ENCODE measurements around the gene TXNRD3.

TXNRD3 gene

GRCh38 chr3:126654571-126655383 is at the start of gene TXNRD3:
Gene TXNRD3 (minus strand): TSS chr3:126655124.
- DNase-seq (ENCODE audit: low read depth): peak; percentile 66

DNA sequence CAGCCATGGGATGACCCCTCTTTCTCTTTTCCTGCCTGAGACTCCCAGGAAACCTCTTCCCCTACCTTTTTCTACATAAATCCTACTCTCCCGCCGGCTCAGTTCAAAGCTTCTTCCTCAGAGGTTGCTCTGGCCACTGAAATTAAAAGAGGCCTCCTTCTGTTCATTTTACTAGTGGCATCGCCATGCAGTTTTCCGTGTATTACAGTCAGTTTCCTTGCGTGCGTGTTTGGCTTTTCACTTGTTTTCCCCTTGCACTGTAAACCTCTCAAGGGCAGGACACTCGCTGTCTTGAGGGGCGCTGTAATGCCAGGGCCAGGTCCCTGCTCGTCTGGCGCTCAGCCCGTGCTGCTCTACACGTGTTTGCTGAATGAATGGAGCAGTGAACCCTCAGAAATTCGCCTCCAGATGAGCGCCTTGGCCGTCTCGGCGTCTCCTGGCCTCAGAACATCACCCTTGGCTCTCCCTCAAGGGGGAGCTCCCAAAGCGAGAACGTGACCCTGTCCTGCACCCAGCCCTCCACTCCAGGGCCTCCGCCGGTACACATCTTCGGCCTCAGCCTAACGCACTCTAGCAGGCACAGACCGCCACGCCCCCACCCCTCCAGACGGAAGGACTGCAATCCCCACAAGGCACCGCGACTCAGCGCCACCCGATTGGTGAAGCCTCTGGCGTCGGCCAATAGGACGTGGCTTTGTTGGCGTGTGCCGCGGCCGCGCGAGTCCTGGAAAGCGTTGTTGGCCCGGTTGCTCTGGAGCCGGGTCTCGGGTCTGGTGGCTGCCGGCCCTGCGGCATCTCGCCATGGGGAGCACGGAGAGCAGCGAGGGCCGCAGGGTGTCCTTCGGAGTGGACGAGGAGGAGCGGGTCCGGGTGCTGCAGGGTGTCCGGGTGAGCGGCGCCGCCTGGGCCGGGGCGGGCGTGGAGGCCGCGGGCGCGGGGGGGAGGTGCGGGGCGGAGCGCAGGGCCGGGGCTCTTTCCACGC is 48.9 kb upstream of the TXNRD3 start, which contains the start of gene CHCHD6:
CHCHD6 (plus strand) TSS at position 729 of the 982 bp plus-strand sequence; CDS start at position 802, 73 bp downstream.
- DNase-seq (ENCODE audit: low read depth): peak; percentile 94

GRCh38 chr3:126699011-126699410 is 44.1 kb upstream of the TXNRD3 start:
- no peak for DNase-seq (ENCODE audit: low read depth)

- DNase-seq (ENCODE audit: low read depth): no peak
Observed at GRCh38 chr3:126696701-126697267, 41.9 kb upstream of the TXNRD3 start.

DNA sequence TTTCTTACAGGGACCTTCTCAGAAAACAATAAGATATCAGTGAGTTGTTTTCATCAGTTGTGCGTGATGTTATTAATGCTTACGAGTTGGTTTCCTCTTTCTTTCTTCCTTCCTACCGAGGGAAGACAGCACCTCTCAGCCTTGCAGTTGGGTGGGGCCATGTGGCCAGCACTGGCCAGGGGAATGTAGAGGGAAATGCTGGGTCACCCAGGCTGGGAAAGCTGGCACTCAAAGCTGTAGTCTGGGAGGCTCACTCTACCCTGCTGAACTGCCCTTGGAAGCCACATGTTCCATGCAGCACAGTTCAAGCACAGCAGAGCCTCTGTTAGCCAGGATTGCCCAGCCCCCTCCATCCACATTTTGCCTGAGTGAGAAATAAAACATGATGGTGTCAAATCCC is 39.0 kb upstream of the TXNRD3 start:
- DNase-seq (ENCODE audit: low read depth): no peak

- DNase-seq (ENCODE audit: low read depth): no peak
Observed at GRCh38 chr3:126692858-126693257, 37.9 kb upstream of the TXNRD3 start.

- DNase-seq (ENCODE audit: low read depth): no peak
Observed at GRCh38 chr3:126691765-126692164, 36.8 kb upstream of the TXNRD3 start.

DNA sequence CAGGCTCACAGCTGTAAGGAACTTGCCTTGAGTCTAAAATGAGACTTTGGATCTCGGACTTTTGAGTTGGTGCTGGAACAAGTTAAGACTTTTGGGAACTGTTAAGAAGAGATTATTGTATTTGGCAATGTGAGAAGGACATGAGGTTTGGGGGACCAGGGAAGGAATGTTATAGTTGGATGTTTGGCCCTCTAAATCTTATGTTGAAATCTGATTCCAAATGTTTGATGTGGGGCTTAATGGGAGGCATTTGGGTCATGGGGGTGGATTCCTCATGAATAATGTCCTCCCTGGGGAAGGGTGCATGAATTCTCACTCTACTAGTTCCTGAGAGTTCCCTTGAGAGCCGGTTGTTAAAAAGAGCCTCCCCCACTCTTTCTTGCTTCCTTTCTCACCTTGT is 30.6 kb upstream of the TXNRD3 start:
- no peak for DNase-seq (ENCODE audit: low read depth)

- DNase-seq (ENCODE audit: low read depth): no peak
Observed at GRCh38 chr3:126685021-126685420, 30.1 kb upstream of the TXNRD3 start.

GRCh38 chr3:126684218-126684751 is 29.4 kb upstream of the TXNRD3 start:
- DNase-seq (ENCODE audit: low read depth): no peak

DNA sequence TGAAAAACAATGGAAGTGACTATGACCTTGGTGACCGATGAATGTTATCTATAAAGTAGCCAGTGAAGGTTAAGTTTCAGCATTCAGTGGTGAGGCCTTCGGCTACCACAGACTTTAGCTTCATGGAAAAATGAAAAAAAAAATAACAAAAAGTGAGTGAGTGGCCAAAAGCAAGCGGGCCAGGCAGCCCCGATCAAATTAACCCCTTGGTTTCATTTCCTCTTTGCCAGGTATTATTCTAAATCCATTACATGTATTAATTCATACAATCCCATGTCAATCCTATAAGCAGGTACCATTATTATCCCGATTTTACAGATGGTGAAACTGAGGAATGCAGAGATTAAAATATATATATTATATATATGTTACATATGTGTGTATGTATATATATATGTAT is 28.1 kb upstream of the TXNRD3 start:
- no peak for DNase-seq (ENCODE audit: low read depth)

DNA sequence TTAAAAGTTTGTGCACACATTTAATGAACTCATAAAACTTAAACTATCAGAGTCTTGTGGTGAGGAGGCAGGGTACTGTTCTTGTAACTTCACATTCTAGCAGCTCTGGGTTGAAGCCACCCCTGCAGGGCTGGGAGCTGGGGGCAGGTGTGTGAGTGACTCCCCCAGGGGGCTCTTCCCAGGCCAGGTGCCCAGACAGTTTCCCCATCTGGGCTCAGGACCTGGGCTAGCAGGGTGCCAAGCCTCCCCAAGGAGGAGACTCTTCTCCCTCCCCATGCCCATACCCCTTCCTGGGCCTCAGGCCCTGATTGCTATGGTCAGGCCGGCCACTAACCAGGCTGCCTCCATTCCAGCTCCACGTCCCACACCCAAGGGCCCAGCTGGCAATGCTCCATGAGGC is 27.1 kb upstream of the TXNRD3 start:
- DNase-seq (ENCODE audit: low read depth): no peak

DNA sequence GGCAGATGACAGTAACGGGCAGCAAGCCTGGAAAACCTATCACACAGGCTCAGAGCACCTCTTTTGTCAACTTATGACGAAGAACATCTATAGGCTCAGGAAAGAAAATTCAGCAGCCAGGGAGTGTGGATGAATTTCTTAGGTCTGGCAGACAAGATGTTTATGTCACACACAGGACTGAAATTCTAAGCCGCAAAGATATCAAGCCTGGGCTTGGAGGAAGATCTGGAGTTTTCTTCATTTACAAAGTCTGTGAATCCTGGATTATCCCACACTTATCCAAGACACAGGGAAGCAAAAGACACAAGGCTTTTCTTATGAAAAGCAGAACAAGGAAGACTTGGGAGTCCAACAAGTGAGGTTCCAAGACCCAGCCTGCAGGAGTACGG is 25.7 kb upstream of the TXNRD3 start:
- DNase-seq (ENCODE audit: low read depth): no peak

DNA sequence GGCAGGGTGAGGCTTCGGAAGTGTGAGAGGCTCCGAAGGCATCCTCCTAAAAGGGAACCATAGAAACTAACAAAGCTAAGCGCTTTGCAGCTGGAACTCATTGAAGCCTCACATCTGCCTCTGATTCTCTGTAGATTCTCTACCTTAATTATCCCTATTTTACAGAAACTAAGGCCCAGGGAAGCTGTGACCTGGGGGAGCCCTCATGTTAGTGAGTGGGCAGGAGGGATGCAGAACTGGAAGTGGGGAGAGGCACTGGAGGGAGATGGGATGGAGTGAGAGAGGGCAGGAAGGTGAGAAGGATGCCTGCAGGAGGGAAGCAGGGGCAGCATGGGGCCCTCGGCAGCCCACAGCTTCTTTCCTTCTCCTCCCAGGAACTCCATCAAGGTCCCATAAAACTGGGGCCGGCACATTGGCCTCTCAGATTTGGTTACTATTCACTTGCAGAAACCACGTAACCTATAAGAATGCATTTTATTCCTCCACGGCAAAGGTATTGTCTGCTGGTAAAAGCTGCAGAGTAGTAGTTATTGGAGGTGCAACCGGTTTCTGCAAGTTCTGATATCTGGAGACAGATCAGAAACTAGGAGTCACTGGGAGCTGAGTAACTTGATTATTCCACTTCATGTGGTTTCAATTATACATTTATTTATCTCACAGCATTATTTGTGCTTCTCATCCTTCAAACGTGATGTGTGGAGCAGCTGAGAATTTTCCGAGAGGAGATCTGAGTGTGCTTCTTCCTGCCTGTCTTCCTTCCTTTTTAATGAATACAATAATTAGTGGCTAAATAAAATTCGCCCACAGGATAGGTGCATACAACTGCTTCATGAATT is 25.1 kb upstream of the TXNRD3 start:
- DNase-seq (ENCODE audit: low read depth): no peak

DNA sequence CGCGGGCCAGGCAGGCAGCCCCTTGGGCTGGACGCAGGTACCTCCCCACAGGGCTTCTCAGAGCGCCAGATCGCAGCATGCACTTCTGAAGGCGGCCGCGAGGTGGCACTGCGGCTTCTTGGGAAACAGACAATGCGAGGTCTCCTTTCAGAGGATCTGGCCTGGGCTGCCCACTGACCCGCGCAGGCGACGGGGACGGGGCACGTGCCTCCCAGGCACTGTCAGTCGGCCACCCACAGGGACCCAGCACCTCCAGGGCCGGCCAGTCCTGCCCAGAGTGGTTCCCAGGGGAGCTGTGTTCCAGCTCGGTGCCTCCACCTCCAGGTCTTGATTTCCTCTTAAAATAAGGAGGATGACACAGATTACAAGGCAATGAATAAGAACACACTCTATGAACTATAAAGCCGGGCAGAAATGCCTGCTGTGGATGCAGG is 24.4 kb upstream of the TXNRD3 start:
- DNase-seq (ENCODE audit: low read depth): peak; percentile 73

DNA sequence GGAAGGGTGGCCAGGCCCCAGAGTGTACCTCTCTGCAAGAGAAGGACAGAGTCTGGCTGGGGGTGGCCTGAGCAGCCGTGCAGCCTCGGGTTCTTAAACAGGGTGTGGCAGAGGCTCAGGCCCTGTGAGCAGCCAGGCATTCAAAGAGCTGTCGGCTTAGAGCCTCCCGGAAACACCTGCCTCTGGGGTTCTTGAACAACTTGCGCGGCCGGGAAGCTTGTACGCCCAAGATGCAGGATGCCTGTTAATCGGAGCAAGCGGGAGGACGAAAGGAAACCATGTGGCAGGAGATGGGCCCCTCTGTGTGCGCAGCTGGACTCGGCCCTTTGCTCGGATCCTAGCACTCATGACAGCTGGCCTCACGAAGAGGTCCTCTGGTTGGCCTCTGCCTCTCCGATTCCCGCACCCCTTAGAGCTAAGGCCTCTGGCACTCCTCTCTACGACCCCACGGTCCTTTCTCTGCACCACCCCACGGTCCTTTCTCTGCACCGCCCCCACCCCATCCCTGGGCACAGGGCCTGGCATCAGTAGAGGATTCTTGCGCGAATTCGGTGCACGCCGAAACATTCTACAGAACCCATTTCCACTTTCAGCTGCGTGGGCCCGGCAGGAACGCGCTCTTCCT is 23.9 kb upstream of the TXNRD3 start:
- DNase-seq (ENCODE audit: low read depth): no peak

DNA sequence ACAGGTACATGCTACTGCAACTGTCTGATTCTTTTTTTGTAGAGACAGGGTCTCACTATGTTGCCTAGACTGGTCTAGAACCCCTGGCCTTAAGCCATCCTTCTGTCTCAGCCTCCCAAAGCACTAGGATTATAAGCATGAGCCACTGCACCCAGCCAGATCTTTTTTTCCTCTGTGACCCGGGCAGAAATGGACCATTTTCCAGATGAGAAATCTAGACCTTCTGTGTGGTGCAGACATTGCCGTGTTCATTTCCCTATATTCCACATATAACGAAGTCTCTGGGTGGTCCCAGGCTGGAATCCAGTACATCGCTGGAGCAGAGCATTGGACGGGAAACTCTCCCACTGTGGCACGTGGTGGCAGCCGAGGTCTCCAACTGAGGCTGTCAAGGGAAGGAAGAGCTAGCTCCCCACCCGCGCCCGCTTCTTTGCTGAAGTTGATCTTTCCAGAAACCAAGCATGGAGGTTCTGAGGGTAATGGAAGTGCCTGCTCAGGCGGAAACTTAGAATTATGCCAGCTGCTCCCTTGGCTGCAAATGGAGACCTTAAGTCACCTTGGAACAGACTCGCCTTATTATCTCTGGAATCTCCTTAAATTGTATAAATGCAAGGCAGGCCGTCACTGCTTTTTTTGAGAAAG is 23.1 kb upstream of the TXNRD3 start:
- no peak for DNase-seq (ENCODE audit: low read depth)

GRCh38 chr3:126676919-126677705 is 22.2 kb upstream of the TXNRD3 start:
- no peak for DNase-seq (ENCODE audit: low read depth)

- no peak for DNase-seq (ENCODE audit: low read depth)
Observed at GRCh38 chr3:126672741-126673140, 17.8 kb upstream of the TXNRD3 start.
